ENCODE data around the gene RGSL1. TPM values are rescaled to one million over a fixed set of nuclear protein-coding genes. Genes with fewer than 3 reads are reported as not detected.

Gene RGSL1
- polyA plus RNA-seq, 1 donor from 2014 or later, result not detected

- Histone ChIP-seq H3K27ac (ENCODE audit: low read length) (no peak overlapping the region), H3K36me3 (ENCODE audit: insufficient read depth, low read length) (no peaks in the 10 kb centered on the region), H4K20me1 (ENCODE audit: insufficient read depth) (no peaks in the 10 kb centered on the region), H3K4me3 (ENCODE audit: low read length) (no peak overlapping the region), H3K9ac (ENCODE audit: low read length) (no peak overlapping the region), H3K79me2 (replicated peaks; ENCODE audit: insufficient read depth, low read length) (no peaks in the 10 kb centered on the region), H2AFZ (ENCODE audit: low read depth, low read length) (no peak overlapping the region), H3K9me3 (ENCODE audit: low read length) (peaks cover 5% of the 10 kb centered on the region), H3K9me2 (ENCODE audit: insufficient read depth, low read length) (no peaks in the 10 kb centered on the region), H3K4me2 (ENCODE audit: low read length) (no peak overlapping the region), H3F3A (ENCODE audit: insufficient read depth, low read length, poor library complexity, severe bottlenecking) (no peaks in the 10 kb centered on the region), H3K27me3 (ENCODE audit: insufficient read depth, low read depth, low read length) (no peaks in the 10 kb centered on the region)
- TF ChIP-seq EP300 (conservative IDR thresholded peaks at IDR 0.05; ENCODE audit: poor library complexity, severe bottlenecking) (no peak), POLR2AphosphoS5 (IDR thresholded peaks at IDR 0.05) (no peak), MXI1 (conservative IDR thresholded peaks at IDR 0.05; ENCODE audit: poor library complexity, severe bottlenecking) (no peak), EZH2 (IDR thresholded peaks at IDR 0.05; ENCODE audit: borderline replicate concordance, insufficient read depth, low read length, poor library complexity, severe bottlenecking) (no peak), SMC3 (conservative IDR thresholded peaks at IDR 0.05; ENCODE audit: poor library complexity) (no peak), RAD21 (conservative IDR thresholded peaks at IDR 0.05) (no peak), TAF1 (IDR thresholded peaks at IDR 0.05; ENCODE audit: low read depth) (no peak)
Observed at GRCh38 chr1:182587093-182587492, 137.1 kb downstream of the RGSL1 start.

- Histone ChIP-seq H3K9me2 (ENCODE audit: insufficient read depth, low read length) (no peaks in the 10 kb centered on the region), H3K27ac (ENCODE audit: low read length) (peak overlapping the region; percentile 16), H3K9me3 (ENCODE audit: low read length) (peaks cover 5% of the 10 kb centered on the region), H3K27me3 (ENCODE audit: insufficient read depth, low read depth, low read length) (no peaks in the 10 kb centered on the region), H4K20me1 (ENCODE audit: insufficient read depth) (no peaks in the 10 kb centered on the region), H3F3A (ENCODE audit: insufficient read depth, low read length, poor library complexity, severe bottlenecking) (no peaks in the 10 kb centered on the region), H3K4me3 (ENCODE audit: low read length) (peak overlapping the region; percentile 56), H3K79me2 (replicated peaks; ENCODE audit: insufficient read depth, low read length) (no peaks in the 10 kb centered on the region), H3K9ac (ENCODE audit: low read length) (peak overlapping the region; percentile 42), H3K36me3 (ENCODE audit: insufficient read depth, low read length) (no peaks in the 10 kb centered on the region), H3K4me2 (ENCODE audit: low read length) (no peak overlapping the region), H2AFZ (ENCODE audit: low read depth, low read length) (no peak overlapping the region)
- TF ChIP-seq RAD21 (conservative IDR thresholded peaks at IDR 0.05) (no peak), EP300 (conservative IDR thresholded peaks at IDR 0.05; ENCODE audit: poor library complexity, severe bottlenecking) (no peak), SMC3 (conservative IDR thresholded peaks at IDR 0.05; ENCODE audit: poor library complexity) (no peak), TAF1 (IDR thresholded peaks at IDR 0.05; ENCODE audit: low read depth) (no peak), CTCF (IDR thresholded peaks at IDR 0.05; ENCODE audit: poor library complexity, severe bottlenecking) (no peak), MXI1 (conservative IDR thresholded peaks at IDR 0.05; ENCODE audit: poor library complexity, severe bottlenecking) (no peak), REST (IDR thresholded peaks at IDR 0.05; ENCODE audit: borderline replicate concordance) (no peak), POLR2AphosphoS5 (IDR thresholded peaks at IDR 0.05) (no peak), EZH2 (IDR thresholded peaks at IDR 0.05; ENCODE audit: borderline replicate concordance, insufficient read depth, low read length, poor library complexity, severe bottlenecking) (no peak)
Observed at GRCh38 chr1:182587666-182588499, 137.9 kb downstream of the RGSL1 start.

Measured in neural cell (in vitro differentiated cells).